PC-9 (cell line): ENCODE data around the gene TMBIM6.
"Not testable (repeated sequence)": the region's sequence is repeated elsewhere in the genome, so short reads cannot be mapped to it uniquely, and the experiment has no call there.

ENCODE experiments used
- EZH2 ChIP-seq: fragments of 200-600 bp; sonication (generic); IDR thresholded peaks from 2 replicates; pipeline ENCODE4 v1.8.0; 2017; ENCODE audit warnings: antibody characterized with exemption, low read depth
- TF ChIP-seq, protein P1 (sequence below): fragments of 200-600 bp; sonication (generic); conservative IDR thresholded peaks from 2 replicates; pipeline ENCODE4 v1.6.1; 2017; ENCODE audit warnings: mixed run types, antibody characterized with exemption, mild to moderate bottlenecking, moderate library complexity

DNA sequence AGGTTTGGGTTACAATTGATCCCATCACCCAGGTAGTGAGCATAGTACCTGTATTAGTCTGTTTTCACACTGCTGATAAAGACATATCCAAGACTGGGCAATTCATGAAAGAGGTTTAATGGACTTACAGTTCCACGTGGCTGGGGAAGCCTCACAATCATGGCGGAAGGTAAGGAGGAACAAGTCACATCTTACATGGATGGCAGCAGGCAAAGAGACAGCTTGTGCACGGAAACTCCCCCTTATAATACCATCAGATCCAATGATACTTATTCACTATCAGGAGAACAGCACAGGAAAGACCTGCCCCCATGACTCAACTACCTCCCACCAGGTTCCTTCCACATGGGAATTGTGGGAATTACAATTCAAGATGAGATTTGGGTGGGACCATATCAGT, 20.0 kb upstream of the TMBIM6 start:
- TF ChIP-seq, protein P1, sequence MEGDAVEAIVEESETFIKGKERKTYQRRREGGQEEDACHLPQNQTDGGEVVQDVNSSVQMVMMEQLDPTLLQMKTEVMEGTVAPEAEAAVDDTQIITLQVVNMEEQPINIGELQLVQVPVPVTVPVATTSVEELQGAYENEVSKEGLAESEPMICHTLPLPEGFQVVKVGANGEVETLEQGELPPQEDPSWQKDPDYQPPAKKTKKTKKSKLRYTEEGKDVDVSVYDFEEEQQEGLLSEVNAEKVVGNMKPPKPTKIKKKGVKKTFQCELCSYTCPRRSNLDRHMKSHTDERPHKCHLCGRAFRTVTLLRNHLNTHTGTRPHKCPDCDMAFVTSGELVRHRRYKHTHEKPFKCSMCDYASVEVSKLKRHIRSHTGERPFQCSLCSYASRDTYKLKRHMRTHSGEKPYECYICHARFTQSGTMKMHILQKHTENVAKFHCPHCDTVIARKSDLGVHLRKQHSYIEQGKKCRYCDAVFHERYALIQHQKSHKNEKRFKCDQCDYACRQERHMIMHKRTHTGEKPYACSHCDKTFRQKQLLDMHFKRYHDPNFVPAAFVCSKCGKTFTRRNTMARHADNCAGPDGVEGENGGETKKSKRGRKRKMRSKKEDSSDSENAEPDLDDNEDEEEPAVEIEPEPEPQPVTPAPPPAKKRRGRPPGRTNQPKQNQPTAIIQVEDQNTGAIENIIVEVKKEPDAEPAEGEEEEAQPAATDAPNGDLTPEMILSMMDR, result not testable (repeated sequence)
- TF ChIP-seq EZH2, result not testable (repeated sequence)
